NCI-H2196 (cell line): ENCODE results near the gene ERMAP.
"Not testable (repeated sequence)": the region's sequence is repeated elsewhere in the genome, so short reads cannot be mapped to it uniquely, and the experiment has no call there.

ENCODE experiments used
- DNase-seq: peaks from one replicate; lab custom pipeline; 2025; ENCODE audit not compliant: unreplicated experiment; lab: John Stamatoyannopoulos, UW

The ERMAP gene

GRCh38 chr1:42869751-42870150 is 52.8 kb downstream of the ERMAP start:
- not testable (repeated sequence) for DNase-seq

- not testable (repeated sequence) for DNase-seq
Observed at GRCh38 chr1:42873108-42873507, 56.2 kb downstream of the ERMAP start.

DNA sequence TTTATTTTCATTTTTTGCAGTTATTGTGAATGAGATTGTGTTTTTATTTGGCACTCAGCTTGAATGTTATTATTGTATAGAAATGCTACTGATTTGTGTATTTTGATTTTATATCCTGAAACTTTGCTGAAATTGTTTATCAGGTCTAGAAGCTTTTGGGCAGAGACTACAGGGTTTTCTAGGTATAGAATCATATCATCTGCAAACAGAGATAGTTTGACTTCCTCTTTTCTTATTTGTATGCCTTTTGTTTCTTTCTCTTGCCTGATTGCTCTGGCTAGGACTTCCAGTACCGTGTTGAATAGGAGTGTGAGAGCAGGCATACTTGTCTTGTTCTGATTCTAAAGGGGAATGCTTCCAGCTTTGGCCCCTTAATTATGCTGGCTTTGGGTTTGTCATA is 56.7 kb downstream of the ERMAP start:
- DNase-seq: no peak

DNA sequence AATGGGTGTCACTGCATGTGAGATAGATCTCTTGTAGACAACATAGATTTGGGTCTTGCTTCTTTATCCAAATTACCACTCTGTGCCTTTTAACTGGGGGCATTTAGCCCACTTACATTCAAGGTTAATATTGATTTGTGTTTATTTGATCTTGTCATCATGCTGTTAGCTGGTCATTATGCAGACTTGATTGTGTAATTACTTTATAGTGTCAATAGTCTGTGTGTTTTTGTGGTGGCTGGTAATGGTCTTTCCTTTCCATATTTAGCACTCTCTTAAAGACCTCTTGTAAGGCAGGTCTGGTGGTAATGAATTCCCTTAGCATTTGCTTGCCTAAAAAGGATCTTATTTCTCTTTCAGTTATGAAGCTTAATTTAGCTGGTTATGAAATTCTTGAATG is 59.1 kb downstream of the ERMAP start:
- DNase-seq: no peak

DNA sequence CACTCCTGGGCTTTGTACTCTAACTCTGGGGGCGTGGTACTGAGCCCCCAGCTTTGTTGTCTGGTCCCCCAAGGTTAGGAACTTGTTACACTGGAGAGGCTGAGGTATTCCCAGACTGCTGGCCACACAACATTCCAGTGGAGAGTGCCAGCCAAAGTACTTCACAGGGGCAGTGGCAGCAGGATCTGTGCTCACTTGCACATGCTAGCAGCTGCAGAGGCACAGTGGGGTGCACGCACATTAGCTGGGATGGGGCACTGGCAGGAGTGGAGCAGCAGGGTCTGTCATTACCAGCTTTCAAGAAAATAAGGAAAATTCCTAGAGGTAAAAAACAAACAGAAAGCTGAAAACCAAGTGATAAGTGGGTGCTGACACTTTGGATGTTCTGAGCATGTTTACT is 60.5 kb downstream of the ERMAP start:
- DNase-seq: no peak

DNA sequence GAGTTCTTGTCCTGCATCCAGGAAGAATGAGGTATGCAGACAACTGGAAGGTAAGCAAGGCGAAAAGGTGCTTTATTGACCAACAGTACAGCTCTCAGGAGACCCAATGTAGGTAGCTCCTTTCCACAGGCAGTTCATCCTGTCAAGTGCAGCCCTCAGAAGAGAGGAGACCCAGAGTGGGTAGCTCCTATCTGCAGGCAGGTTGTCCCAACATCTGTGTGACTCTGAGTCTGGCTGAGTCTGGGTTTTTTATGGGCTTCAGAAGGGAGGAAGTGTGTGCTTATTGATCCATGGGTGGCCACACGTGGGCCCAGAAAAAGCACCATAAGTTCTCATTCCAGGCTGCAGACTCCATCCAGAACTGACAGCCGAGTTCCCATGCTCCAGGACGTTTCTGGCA is 63.5 kb downstream of the ERMAP start:
- DNase-seq: no peak

DNA sequence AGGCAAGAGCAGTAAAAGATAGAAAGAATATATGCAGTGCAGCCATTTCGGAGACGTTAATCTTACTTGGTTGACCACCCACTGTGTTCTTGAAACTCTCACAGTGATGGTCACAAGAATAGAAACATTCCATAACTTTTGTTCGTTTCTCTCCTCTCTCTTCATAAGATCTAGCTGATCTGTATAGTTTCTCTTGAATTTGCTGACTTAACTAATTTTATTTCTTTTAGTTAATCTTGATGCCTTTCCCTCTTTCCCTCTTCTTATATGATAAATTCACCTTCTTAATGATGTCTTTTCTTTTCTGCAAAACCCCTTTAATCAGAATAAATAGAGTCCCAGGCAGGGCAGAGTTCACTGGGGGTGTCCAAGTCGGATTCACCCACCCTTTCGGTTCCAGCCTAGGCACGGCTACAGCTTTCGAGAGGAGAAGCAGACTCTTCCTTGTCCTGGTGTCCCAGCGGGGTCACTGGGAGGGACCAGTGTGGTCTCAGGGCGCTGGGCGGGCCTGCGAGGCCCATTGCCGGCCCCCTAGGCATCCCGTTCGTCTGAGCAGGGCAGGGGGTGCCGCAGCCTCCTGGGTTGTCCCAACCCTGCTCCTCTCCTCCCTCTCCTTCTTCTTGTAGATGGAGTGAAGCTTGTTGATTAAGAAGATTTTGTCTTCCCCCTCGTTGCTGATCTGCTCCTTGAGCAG is 69.3 kb downstream of the ERMAP start:
- no peak for DNase-seq

DNA sequence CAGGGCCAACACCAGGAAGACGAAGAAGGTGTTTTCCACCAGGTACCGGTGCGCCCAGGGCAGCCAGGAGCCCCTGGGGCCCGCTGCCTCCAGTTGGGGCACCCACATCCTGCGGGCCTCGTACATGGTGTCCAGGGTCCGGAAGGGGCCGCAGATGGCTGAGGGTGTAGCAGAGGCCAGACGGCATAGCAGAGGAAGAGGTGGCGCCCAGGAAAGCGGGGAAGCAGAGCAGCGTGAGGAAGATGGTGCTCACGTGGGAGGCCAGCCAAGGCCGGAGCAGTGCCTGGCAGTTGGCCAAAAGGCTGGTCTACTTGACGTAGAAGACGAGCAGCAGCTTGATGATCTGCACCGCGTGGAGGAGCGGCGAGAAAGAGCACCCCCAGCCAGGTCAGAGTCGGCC is 69.9 kb downstream of the ERMAP start:
- DNase-seq: peak; percentile 3

DNA sequence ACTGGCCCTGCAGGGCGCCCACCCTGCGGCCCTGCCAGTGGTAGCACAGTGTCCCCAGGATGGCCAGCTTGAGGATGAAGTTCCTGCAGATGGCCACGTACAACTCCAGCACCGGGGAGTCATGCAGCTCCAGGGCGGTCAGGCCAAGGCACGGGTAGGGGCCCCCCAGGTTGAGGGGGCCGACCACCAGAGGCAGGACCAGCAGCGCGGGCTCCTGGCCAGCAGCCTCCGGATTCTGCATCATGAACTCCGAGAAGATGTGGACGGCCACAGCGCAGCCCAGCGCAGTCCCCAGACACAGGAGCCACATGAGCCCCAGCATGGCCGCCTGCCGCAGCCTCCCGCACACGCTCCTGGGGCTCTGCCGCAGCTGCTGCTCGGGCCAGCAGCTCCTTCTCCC is 70.4 kb downstream of the ERMAP start:
- no peak for DNase-seq

- no peak for DNase-seq
Observed at GRCh38 chr1:42888013-42888633, 71.2 kb downstream of the ERMAP start.

DNA sequence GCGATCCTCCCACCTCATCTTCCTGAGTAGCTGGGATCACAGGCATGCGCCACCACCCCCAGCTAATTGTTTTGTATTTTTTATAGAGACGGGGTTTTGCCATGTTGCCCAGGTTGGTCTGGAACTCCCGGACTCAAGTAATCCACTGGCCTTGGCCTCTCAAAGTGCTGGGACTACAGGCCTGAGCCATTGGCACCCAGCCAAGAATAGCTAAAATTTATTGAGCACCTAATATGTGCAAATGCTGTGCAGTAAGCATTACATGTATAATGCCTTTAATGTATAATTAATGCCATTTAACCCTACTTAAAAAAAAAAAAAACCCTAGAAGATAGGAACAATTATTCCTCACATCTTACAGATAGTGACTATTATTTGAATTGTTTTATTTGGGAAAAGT is 72.3 kb downstream of the ERMAP start:
- no peak for DNase-seq

DNA sequence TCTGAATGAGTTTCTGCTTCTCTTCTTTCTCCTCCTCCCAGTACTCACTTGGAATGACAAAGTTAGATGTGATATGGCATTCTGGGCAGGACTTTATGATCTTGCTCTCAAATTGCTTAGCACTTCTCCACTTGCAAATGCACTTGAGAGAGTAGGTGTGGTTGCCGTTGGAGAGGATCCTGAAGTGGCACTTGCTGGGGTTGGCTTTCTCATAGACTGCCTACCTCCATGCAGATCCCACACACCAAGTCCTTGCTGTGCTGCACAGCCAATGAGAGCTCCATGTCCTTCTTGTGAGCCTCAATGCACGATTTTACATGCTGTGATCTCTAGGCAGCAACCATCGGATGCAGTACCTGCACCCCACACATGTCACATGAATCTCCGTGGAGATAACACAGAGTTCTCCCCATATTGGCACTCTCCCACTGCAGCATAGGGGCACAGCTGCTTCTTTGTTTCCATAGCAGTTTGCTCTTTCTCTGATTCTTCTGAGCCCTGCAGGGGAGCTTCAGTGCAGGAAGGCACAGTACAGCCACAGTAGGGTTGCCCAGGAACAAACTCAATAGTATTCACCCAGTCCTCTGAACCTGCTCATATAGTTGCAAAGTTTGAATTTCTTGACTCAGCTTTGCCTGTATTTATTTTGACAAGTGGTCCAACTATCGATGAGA is 74.7 kb downstream of the ERMAP start:
- DNase-seq: peak; percentile 23
